ENCODE data around the gene EDN2.

GRCh38 chr1:41485605-41486004, 1.1 kb upstream of the EDN2 start:
- TF ChIP-seq, protein P1, sequence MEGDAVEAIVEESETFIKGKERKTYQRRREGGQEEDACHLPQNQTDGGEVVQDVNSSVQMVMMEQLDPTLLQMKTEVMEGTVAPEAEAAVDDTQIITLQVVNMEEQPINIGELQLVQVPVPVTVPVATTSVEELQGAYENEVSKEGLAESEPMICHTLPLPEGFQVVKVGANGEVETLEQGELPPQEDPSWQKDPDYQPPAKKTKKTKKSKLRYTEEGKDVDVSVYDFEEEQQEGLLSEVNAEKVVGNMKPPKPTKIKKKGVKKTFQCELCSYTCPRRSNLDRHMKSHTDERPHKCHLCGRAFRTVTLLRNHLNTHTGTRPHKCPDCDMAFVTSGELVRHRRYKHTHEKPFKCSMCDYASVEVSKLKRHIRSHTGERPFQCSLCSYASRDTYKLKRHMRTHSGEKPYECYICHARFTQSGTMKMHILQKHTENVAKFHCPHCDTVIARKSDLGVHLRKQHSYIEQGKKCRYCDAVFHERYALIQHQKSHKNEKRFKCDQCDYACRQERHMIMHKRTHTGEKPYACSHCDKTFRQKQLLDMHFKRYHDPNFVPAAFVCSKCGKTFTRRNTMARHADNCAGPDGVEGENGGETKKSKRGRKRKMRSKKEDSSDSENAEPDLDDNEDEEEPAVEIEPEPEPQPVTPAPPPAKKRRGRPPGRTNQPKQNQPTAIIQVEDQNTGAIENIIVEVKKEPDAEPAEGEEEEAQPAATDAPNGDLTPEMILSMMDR (IDR thresholded peaks at IDR 0.05): no peak
- no peak for TF ChIP-seq POLR2A (IDR thresholded peaks at IDR 0.05; ENCODE audit: low read depth)
